ENCODE data around the gene STK10. TPM values are rescaled to one million over a fixed set of nuclear protein-coding genes. Genes with fewer than 3 reads are reported as not detected.

STK10 gene
- polyA plus RNA-seq, 1 of the 3 experiments (the other 2 are of a cell fraction): 11.0 TPM

DNA sequence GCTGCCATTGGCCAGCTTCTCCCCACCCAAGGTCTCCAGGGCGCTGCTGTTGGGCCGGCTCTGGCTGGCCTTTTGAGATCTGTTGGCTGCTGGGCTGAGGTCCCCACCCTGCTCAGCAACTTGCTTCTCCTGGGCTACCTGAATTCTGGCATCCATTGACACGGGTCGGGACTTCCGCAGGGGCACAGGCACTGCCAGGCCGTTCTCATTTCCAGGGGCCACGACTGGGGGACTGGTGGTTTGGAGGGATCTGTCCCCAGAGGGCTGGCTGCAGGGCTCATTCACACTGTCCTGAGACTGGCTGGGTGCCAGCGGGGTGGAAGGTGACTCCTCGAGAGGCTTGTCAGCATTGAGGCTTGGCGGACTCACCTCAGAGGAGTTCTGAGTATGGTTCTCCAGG, 94.5 kb downstream of the STK10 start:
- Histone ChIP-seq H4K20me1 (ENCODE audit: insufficient read depth) (no peaks in the 10 kb centered on the region), H3K4me3 (ENCODE audit: low read depth in 2 of 2, low read length in 1 of 2) (no peak overlapping the region), H3F3A (replicated peaks; ENCODE audit: insufficient read depth) (no peaks in the 10 kb centered on the region), H3K9ac (no peak overlapping the region), H3K79me2 (ENCODE audit: insufficient read depth) (peaks cover 6% of the 10 kb centered on the region; the same call in 1 of the 2 replicates), H3K9me3 (no peaks in the 10 kb centered on the region), H3K27me3 (ENCODE audit: insufficient read depth) (no peaks in the 10 kb centered on the region), H3K27ac (ENCODE audit: low read depth in 2 of 2, low read length in 1 of 2) (no peak overlapping the region), H3K9me2 (no peaks in the 10 kb centered on the region), H3K4me2 (no peak overlapping the region), H2AFZ (ENCODE audit: low read depth) (no peak overlapping the region), H3K36me3 (replicated peaks in 1 of 2; ENCODE audit: control insufficient read depth in 1 of 2, insufficient read depth in 2 of 2, low read length in 1 of 2) (peaks cover 0 to 6% of the 10 kb centered on the region in 2 experiments), H3K4me1 (ENCODE audit: control insufficient read depth in 1 of 2, insufficient read depth in 2 of 2, low read depth in 1 of 2, low read length in 1 of 2) (peaks cover 0 to 6% of the 10 kb centered on the region in 2 experiments; a peak in 1 of 4 replicates)
- no peak for DNase-seq
- 85% methylated on average over 9 of the region's 10 CpGs for WGBS (ENCODE audit: low lambda C conversion rate)
- ChIA-PET CTCF (interaction anchor here (0.9 to 4.8 kb wide), 6 partner anchors 12 to 200 kb away, joined by 3 to 25 read pairs (median 4); no protein-coding TSS in a partner anchor), POLR2A (interaction anchor here (0.8 kb wide), 1 partner anchor 94 kb away, joined by 3 read pairs; no protein-coding TSS in a partner anchor)
- TF ChIP-seq FOXJ3 (CRISPR knock-in tag; IDR thresholded peaks at IDR 0.05) (no peak), EZH2phosphoT487 (IDR thresholded peaks at IDR 0.05; ENCODE audit: borderline replicate concordance, low read depth) (no peak), EP300 (IDR thresholded peaks at IDR 0.05; ENCODE audit: borderline replicate concordance in 1 of 2, low read depth in 1 of 2, low read length in 1 of 2) (no peak), TCF12 (IDR thresholded peaks at IDR 0.05) (no peak), SIN3A (IDR thresholded peaks at IDR 0.05; ENCODE audit: borderline replicate concordance, low read depth, low read length) (no peak), YY1 (IDR thresholded peaks at IDR 0.05; ENCODE audit: low read depth) (no peak), IRF3 (IDR thresholded peaks at IDR 0.05; ENCODE audit: low read depth, low read length) (no peak), CHD2 (IDR thresholded peaks at IDR 0.05; ENCODE audit: low read length, partially characterized antibody) (no peak), ZBTB33 (IDR thresholded peaks at IDR 0.05; ENCODE audit: borderline replicate concordance, low read depth) (no peak), SMC3 (IDR thresholded peaks at IDR 0.05; ENCODE audit: low read depth, low read length) (no peak), GABPA (IDR thresholded peaks at IDR 0.05; ENCODE audit: low read depth) (no peak), TAF1 (IDR thresholded peaks at IDR 0.05; ENCODE audit: borderline replicate concordance, low read depth, low read length) (no peak), TEAD4 (IDR thresholded peaks at IDR 0.05; ENCODE audit: borderline replicate concordance, insufficient read depth) (no peak), RAD21 (IDR thresholded peaks at IDR 0.05; ENCODE audit: low read length) (no peak), GATA2 (CRISPR knock-in tag; IDR thresholded peaks at IDR 0.05) (no peak)
- TF ChIP-seq, protein P1, sequence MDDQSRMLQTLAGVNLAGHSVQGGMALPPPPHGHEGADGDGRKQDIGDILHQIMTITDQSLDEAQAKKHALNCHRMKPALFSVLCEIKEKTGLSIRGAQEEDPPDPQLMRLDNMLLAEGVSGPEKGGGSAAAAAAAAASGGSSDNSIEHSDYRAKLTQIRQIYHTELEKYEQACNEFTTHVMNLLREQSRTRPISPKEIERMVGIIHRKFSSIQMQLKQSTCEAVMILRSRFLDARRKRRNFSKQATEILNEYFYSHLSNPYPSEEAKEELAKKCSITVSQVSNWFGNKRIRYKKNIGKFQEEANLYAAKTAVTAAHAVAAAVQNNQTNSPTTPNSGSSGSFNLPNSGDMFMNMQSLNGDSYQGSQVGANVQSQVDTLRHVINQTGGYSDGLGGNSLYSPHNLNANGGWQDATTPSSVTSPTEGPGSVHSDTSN (IDR thresholded peaks at IDR 0.05): no peak
- TF ChIP-seq, protein P2, sequence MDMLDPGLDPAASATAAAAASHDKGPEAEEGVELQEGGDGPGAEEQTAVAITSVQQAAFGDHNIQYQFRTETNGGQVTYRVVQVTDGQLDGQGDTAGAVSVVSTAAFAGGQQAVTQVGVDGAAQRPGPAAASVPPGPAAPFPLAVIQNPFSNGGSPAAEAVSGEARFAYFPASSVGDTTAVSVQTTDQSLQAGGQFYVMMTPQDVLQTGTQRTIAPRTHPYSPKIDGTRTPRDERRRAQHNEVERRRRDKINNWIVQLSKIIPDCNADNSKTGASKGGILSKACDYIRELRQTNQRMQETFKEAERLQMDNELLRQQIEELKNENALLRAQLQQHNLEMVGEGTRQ (IDR thresholded peaks at IDR 0.05; ENCODE audit: borderline replicate concordance, low read depth, low read length): no peak
